ENCODE measurements around the gene PKD2L2. TPM values are rescaled to one million over a fixed set of nuclear protein-coding genes. Genes with fewer than 3 reads are reported as not detected.

The PKD2L2 gene
- total and polyA plus RNA-seq, 2 of the 4 experiments (the other 2 are of a cell fraction), result not detected

DNA sequence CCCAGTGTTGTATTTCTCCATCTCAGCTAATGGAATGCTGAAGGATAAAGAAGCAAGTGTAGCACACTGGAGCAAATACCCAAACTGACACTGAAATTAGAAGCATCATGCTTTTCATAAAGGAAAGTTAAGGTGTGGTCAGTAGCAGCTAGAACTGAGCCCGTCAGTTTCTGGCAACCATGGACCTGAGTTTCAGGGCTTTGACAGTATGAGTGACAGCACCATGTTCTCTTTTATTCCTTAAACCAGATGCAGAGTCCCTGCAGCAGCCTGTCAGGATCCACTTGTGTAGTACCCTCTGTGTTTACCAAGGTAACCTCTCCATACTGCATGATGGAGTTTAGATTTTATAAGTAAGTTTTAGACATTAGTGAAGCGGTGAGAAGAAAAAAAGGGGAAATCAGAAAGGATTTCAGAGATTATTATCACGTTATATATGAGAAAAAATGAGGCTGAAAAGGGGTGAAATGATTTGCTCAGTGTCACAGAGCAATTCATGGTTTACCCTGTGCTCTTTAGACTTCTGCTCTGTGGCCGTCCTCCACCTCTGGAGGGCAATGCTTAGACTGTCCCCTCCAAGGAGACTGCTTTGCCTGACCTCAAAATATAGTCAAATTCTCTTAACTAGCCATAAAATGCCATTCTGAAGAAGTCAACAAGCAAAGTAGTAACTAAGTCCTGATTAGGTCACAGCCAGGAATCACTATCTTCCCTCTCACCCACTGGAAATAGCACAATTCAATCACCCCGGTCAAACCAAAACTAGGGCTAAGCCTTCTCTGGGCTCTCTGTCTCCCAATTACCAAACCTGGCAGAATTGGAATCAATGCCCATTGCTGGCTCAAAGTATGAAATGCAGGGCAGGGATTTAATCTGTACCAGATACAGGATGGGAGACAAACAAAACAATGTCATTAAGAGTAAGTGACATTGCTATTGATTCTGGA is 32.1 kb upstream of the PKD2L2 start:
- Histone ChIP-seq H3K27me3 (ENCODE audit: control insufficient read depth, insufficient read depth, low read length) (peaks cover 2% of the 10 kb centered on the region; the same call in 1 of the 2 replicates), H3K79me1 (ENCODE audit: low read depth in 1 of 2, low read length in 2 of 2) (no peaks in the 10 kb centered on the region), H3K27ac (ENCODE audit: insufficient read depth, low read length) (no peak overlapping the region), H3K36me3 (ENCODE audit: control insufficient read depth, insufficient read depth, low read length) (no peaks in the 10 kb centered on the region), H2BK20ac (ENCODE audit: low read depth, low read length) (no peak overlapping the region), H4K8ac (ENCODE audit: low read depth in 2 of 2, low read length in 2 of 2) (no peak overlapping the region), H3K23ac (ENCODE audit: low read depth, low read length) (no peak overlapping the region), H2AK9ac (replicated peaks; ENCODE audit: low read depth, low read length, poor library complexity) (no peak overlapping the region), H3K9me1 (ENCODE audit: insufficient read depth, low read length) (no peaks in the 10 kb centered on the region), H3K14ac (replicated peaks; ENCODE audit: low read depth, low read length) (no peak overlapping the region), H4K20me1 (ENCODE audit: insufficient read depth, low read length) (no peaks in the 10 kb centered on the region), H4K5ac (ENCODE audit: low read depth, low read length) (no peak overlapping the region), H2BK5ac (ENCODE audit: low read depth, low read length, poor library complexity, severe bottlenecking) (no peak overlapping the region), H2BK120ac (ENCODE audit: low read depth, low read length) (no peak overlapping the region), H3K4me2 (ENCODE audit: low read depth, low read length) (no peak overlapping the region), H3K4me1 (ENCODE audit: control insufficient read depth, insufficient read depth, low read length) (no peaks in the 10 kb centered on the region), H2AFZ (replicated peaks; ENCODE audit: low read length, poor library complexity) (no peak overlapping the region), H2BK15ac (ENCODE audit: low read depth, low read length) (no peak overlapping the region), H3K56ac (ENCODE audit: extremely low read depth, insufficient read depth, low read length) (no peak overlapping the region), H2AK5ac (ENCODE audit: low read depth, low read length) (no peak overlapping the region), H3K18ac (ENCODE audit: low read depth, low read length) (no peak overlapping the region), H3K9ac (ENCODE audit: low read depth, low read length) (no peak overlapping the region), H3K9me3 (ENCODE audit: control insufficient read depth, insufficient read depth, low read length) (no peaks in the 10 kb centered on the region), H3K4ac (ENCODE audit: low read depth, low read length) (no peak overlapping the region), H3K4me3 (ENCODE audit: insufficient read depth, low read depth, low read length) (no peak overlapping the region), H4K91ac (ENCODE audit: insufficient read depth, low read depth, low read length) (no peak overlapping the region)
- ChIA-PET CTCF (no interaction called here), POLR2A (ENCODE audit: unreplicated experiment) (no interaction called here)
- in situ Hi-C loops (cut with MboI; ENCODE audit: low sequenced_read_pairs) (no loop called here), intact Hi-C loops (cut with micrococcal nuclease) (no loop called here), dilution Hi-C loops (cut with HindIII; ENCODE audit: low sequenced_read_pairs, unreplicated experiment) (no loop called here)
- DNase-seq (no peak), ATAC-seq (ENCODE audit: low read depth) (no peak)
- no TSS peak for BruUV-seq (replicated peaks)
- TF ChIP-seq, protein P1, sequence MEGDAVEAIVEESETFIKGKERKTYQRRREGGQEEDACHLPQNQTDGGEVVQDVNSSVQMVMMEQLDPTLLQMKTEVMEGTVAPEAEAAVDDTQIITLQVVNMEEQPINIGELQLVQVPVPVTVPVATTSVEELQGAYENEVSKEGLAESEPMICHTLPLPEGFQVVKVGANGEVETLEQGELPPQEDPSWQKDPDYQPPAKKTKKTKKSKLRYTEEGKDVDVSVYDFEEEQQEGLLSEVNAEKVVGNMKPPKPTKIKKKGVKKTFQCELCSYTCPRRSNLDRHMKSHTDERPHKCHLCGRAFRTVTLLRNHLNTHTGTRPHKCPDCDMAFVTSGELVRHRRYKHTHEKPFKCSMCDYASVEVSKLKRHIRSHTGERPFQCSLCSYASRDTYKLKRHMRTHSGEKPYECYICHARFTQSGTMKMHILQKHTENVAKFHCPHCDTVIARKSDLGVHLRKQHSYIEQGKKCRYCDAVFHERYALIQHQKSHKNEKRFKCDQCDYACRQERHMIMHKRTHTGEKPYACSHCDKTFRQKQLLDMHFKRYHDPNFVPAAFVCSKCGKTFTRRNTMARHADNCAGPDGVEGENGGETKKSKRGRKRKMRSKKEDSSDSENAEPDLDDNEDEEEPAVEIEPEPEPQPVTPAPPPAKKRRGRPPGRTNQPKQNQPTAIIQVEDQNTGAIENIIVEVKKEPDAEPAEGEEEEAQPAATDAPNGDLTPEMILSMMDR (conservative IDR thresholded peaks at IDR 0.05; ENCODE audit: low read depth, low read length), result no peak
- TF ChIP-seq, protein P2, sequence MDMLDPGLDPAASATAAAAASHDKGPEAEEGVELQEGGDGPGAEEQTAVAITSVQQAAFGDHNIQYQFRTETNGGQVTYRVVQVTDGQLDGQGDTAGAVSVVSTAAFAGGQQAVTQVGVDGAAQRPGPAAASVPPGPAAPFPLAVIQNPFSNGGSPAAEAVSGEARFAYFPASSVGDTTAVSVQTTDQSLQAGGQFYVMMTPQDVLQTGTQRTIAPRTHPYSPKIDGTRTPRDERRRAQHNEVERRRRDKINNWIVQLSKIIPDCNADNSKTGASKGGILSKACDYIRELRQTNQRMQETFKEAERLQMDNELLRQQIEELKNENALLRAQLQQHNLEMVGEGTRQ (IDR thresholded peaks at IDR 0.05; ENCODE audit: low read depth, low read length), result no peak
- TF ChIP-seq MAFK (IDR thresholded peaks at IDR 0.05; ENCODE audit: low read depth, low read length), result no peak
- TF ChIP-seq BHLHE40 (IDR thresholded peaks at IDR 0.05; ENCODE audit: low read depth, low read length), result no peak
- TF ChIP-seq NFE2L2 (IDR thresholded peaks at IDR 0.05; ENCODE audit: low read depth, low read length), result no peak
- no peak for TF ChIP-seq POLR2A (IDR thresholded peaks at IDR 0.05; ENCODE audit: low read depth, low read length)
- no peak for TF ChIP-seq RAD21 (IDR thresholded peaks at IDR 0.05; ENCODE audit: low read length)
- TF ChIP-seq MAZ (IDR thresholded peaks at IDR 0.05; ENCODE audit: borderline replicate concordance, low read depth, low read length), result no peak
- no peak for TF ChIP-seq RCOR1 (IDR thresholded peaks at IDR 0.05; ENCODE audit: insufficient replicate concordance, low read length)
- TF ChIP-seq MXI1 (IDR thresholded peaks at IDR 0.05; ENCODE audit: borderline replicate concordance, low read depth, low read length), result no peak
- no peak for TF ChIP-seq FOS (IDR thresholded peaks at IDR 0.05; ENCODE audit: low read depth, low read length)
- no peak for TF ChIP-seq CHD1 (IDR thresholded peaks at IDR 0.05; ENCODE audit: low read depth, low read length)
- TF ChIP-seq SMC3 (IDR thresholded peaks at IDR 0.05; ENCODE audit: low read depth, low read length), result no peak
- TF ChIP-seq, protein P3, sequence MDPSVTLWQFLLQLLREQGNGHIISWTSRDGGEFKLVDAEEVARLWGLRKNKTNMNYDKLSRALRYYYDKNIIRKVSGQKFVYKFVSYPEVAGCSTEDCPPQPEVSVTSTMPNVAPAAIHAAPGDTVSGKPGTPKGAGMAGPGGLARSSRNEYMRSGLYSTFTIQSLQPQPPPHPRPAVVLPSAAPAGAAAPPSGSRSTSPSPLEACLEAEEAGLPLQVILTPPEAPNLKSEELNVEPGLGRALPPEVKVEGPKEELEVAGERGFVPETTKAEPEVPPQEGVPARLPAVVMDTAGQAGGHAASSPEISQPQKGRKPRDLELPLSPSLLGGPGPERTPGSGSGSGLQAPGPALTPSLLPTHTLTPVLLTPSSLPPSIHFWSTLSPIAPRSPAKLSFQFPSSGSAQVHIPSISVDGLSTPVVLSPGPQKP (IDR thresholded peaks at IDR 0.05; ENCODE audit: borderline replicate concordance, low read depth, low read length), result no peak
- WGBS, 2 experiments (ENCODE audit: extremely low coverage in 2 of 2, insufficient read length in 1 of 2), result 40 to 100% methylated on average over 1 to 2 of the region's 5 CpGs

All from IMR-90 (cell line).